H9 (cell line): ENCODE results near the gene FOXP4. TPM values are rescaled to one million over a fixed set of nuclear protein-coding genes. Genes with fewer than 3 reads are reported as not detected.

Experiments used
- DNase-seq: peaks from one replicate; pipeline ENCODE4 v3.0.0-alpha.2; 2017
- H2AFZ ChIP-seq: one replicate; pipeline ENCODE4 v1.6.1; 2013; ENCODE audit warnings: mild to moderate bottlenecking, low read length, control low read depth, moderate library complexity
- H2AK5ac ChIP-seq: 2 replicates; pipeline ENCODE4 v1.6.1; 2013; ENCODE audit warnings: low read length, control low read depth, mixed read lengths; ENCODE audit not compliant: insufficient read length
- H2BK120ac ChIP-seq: one replicate; pipeline ENCODE4 v1.6.1; 2013; ENCODE audit warnings: low read depth, mild to moderate bottlenecking, low read length, control low read depth, inconsistent platforms; ENCODE audit not compliant: poor library complexity, severe bottlenecking
- H2BK12ac ChIP-seq: 2 replicates; pipeline ENCODE4 v1.6.1; 2013; ENCODE audit warnings: low read length, control low read depth, mixed read lengths, low read depth; ENCODE audit not compliant: insufficient read length
- H2BK15ac ChIP-seq: 2 replicates; pipeline ENCODE4 v1.6.1; 2013; ENCODE audit warnings: low read depth, low read length, control low read depth
- H2BK20ac ChIP-seq: one replicate; pipeline ENCODE4 v1.6.1; 2013; ENCODE audit warnings: low read depth, mild to moderate bottlenecking, low read length, control low read depth, inconsistent platforms; ENCODE audit not compliant: poor library complexity, severe bottlenecking
- H2BK5ac ChIP-seq: 2 replicates; pipeline ENCODE4 v1.6.1; 2013; ENCODE audit warnings: low read length, control low read depth, mixed read lengths; ENCODE audit not compliant: insufficient read length
- H3K14ac ChIP-seq: 2 replicates; pipeline ENCODE4 v1.6.1; 2013; ENCODE audit warnings: low read length, control low read depth; ENCODE audit not compliant: insufficient read depth
- H3K18ac ChIP-seq: 2 replicates; pipeline ENCODE4 v1.6.1; 2013; ENCODE audit warnings: low read depth, mild to moderate bottlenecking, mixed read lengths, low read length, control low read depth; ENCODE audit not compliant: insufficient read length
- H3K23ac ChIP-seq: 2 replicates; pipeline ENCODE4 v1.6.1; 2013; ENCODE audit warnings: low read length, control low read depth, mixed read lengths, low read depth; ENCODE audit not compliant: insufficient read length
- H3K23me2 ChIP-seq: 2 replicates; pipeline ENCODE4 v1.6.1; 2013; ENCODE audit warnings: low read depth, mild to moderate bottlenecking, mixed read lengths, low read length, control low read depth; ENCODE audit not compliant: insufficient read length, poor library complexity, severe bottlenecking
- H3K27ac ChIP-seq: 2 replicates; pipeline ENCODE4 v1.5.1; 2013; ENCODE audit warnings: low read length, control low read depth, mixed read lengths, low read depth; ENCODE audit not compliant: insufficient read length
- H3K27me3 ChIP-seq: 2 replicates; pipeline ENCODE4 v1.6.1; 2013; ENCODE audit warnings: low read length, control low read depth, inconsistent platforms; ENCODE audit not compliant: insufficient read depth
- H3K4ac ChIP-seq: 2 replicates; pipeline ENCODE4 v1.6.1; 2013; ENCODE audit warnings: low read depth, mild to moderate bottlenecking, control low read depth, inconsistent platforms, low read length, moderate library complexity
- H3K4me1 ChIP-seq: 2 replicates; pipeline ENCODE4 v1.6.1; 2013; ENCODE audit warnings: low read length, control low read depth, inconsistent platforms; ENCODE audit not compliant: insufficient read depth
- H3K4me2 ChIP-seq: 2 replicates; pipeline ENCODE4 v1.6.1; 2013; ENCODE audit warnings: low read length, control low read depth, mixed read lengths; ENCODE audit not compliant: insufficient read length, insufficient read depth
- H3K56ac ChIP-seq: 2 replicates; pipeline ENCODE4 v1.6.1; 2013; ENCODE audit warnings: low read depth, mild to moderate bottlenecking, mixed read lengths, low read length, control low read depth; ENCODE audit not compliant: insufficient read length
- H3K79me1 ChIP-seq: 2 replicates; pipeline ENCODE4 v1.6.1; 2013; ENCODE audit warnings: low read depth, mild to moderate bottlenecking, moderate library complexity, low read length, control low read depth, inconsistent platforms; ENCODE audit not compliant: insufficient read depth, poor library complexity, severe bottlenecking
- H3K79me2 ChIP-seq: 2 replicates; pipeline ENCODE4 v1.6.1; 2013; ENCODE audit warnings: low read length, control low read depth, inconsistent platforms; ENCODE audit not compliant: insufficient read depth
- H3K9ac ChIP-seq: 2 replicates; pipeline ENCODE4 v1.6.1; 2013; ENCODE audit warnings: low read length, control low read depth, mixed read lengths; ENCODE audit not compliant: insufficient read length; ENCODE audit errors: extremely low read depth
- H3K9me3 ChIP-seq: one replicate; pipeline ENCODE4 v1.6.1; 2013; ENCODE audit warnings: low read depth, low read length, inconsistent platforms; ENCODE audit not compliant: control insufficient read depth
- H3T11ph ChIP-seq: one replicate; pipeline ENCODE4 v1.6.1; 2013; ENCODE audit warnings: mild to moderate bottlenecking, low read length, control low read depth, inconsistent platforms
- H4K20me1 ChIP-seq: one replicate; pipeline ENCODE4 v1.6.1; 2013; ENCODE audit not compliant: control insufficient read depth, insufficient read length, insufficient read depth
- H4K5ac ChIP-seq: 2 replicates; pipeline ENCODE4 v1.6.1; 2013; ENCODE audit warnings: low read depth, mild to moderate bottlenecking, mixed read lengths, low read length, control low read depth; ENCODE audit not compliant: insufficient read length
- H4K8ac ChIP-seq: replicated peaks from 2 replicates; pipeline ENCODE4 v1.6.1; 2013; ENCODE audit warnings: low read length, control low read depth, mixed read lengths, low read depth; ENCODE audit not compliant: insufficient read length
- H4K91ac ChIP-seq: 2 replicates; pipeline ENCODE4 v1.6.1; 2013; ENCODE audit warnings: low read depth, mild to moderate bottlenecking, moderate library complexity, mixed read lengths, low read length, control low read depth; ENCODE audit not compliant: insufficient read length
- H3K27ac Mint-ChIP-seq, 3 experiments: 2 replicates in 2 of 3; 3 replicates in 1 of 3; pipeline ENCODE4 v1.8.0; 2020 to 2021; ENCODE audit warnings: mixed read lengths in 3 of 3, mild to moderate bottlenecking in 1 of 3, moderate library complexity in 1 of 3
- H3K27me3 Mint-ChIP-seq: 2 replicates; pipeline ENCODE4 v1.8.0; 2021; ENCODE audit warnings: low read depth, mild to moderate bottlenecking, moderate library complexity, mixed read lengths
- H3K36me3 Mint-ChIP-seq, 3 experiments: 2 replicates in 2 of 3; 3 replicates in 1 of 3; pipeline ENCODE4 v1.8.0; 2020 to 2021; ENCODE audit warnings: low read depth in 3 of 3, mixed read lengths in 3 of 3; ENCODE audit not compliant: insufficient read depth in 1 of 3
- H3K4me1 Mint-ChIP-seq, 2 experiments: 2 replicates each; pipeline ENCODE4 v1.8.0; 2020; ENCODE audit warnings: mixed read lengths in 2 of 2
- H3K4me3 Mint-ChIP-seq, 2 experiments: 2 replicates in 1 of 2; 3 replicates in 1 of 2; pipeline ENCODE4 v1.8.0; 2020 to 2021; ENCODE audit warnings: mild to moderate bottlenecking in 2 of 2, mixed read lengths in 2 of 2, moderate library complexity in 1 of 2
- H3K9me3 Mint-ChIP-seq, 2 experiments: 2 replicates in 1 of 2; 3 replicates in 1 of 2; pipeline ENCODE4 v1.8.0; 2020; ENCODE audit warnings: mild to moderate bottlenecking in 2 of 2, mixed read lengths in 2 of 2, moderate library complexity in 1 of 2
- CTCF ChIP-seq: fragments of 200-600 bp; sonication (generic); conservative IDR thresholded peaks from 3 replicates; pipeline ENCODE4 v1.8.0; 2021; ENCODE audit warnings: antibody characterized with exemption, mild to moderate bottlenecking
- WGBS: extraction: QIAGEN DNeasy Blood & Tissue Kit; methylation state at CpG from one replicate; pipeline ENCODE4 v1.1.7; 2013; ENCODE audit warnings: missing lambda C conversion rate, low lambda C conversion rate, mixed read lengths; ENCODE audit not compliant: insufficient read length; ENCODE audit errors: extremely low coverage; 5-methylcytosine and 5-hydroxymethylcytosine counted together
- total RNA-seq: library from RNA; stranded (reverse); gene quantifications from 2 replicates; pipeline ENCODE4 v1.2.1, GENCODE V29; 2021

FOXP4 gene
- total RNA-seq, 1 experiment from 2014 or later, result 18.2 TPM

GRCh38 chr6:41573276-41573675 is 27.1 kb downstream of the FOXP4 start:
- Histone ChIP-seq H2BK5ac (no peak overlapping the region), H3K79me1 (no peaks in the 10 kb centered on the region), H3K4me1 (peaks cover 35% of the 10 kb centered on the region), H2AK5ac (no peak overlapping the region), H3K56ac (no peak overlapping the region), H2BK120ac (no peak overlapping the region), H2BK15ac (no peak overlapping the region), H2BK20ac (no peak overlapping the region), H3K4me2 (no peak overlapping the region), H4K20me1 (no peaks in the 10 kb centered on the region), H2AFZ (no peak overlapping the region), H3K4ac (no peak overlapping the region), H3T11ph (no peak overlapping the region), H4K5ac (no peak overlapping the region), H2BK12ac (no peak overlapping the region), H3K79me2 (no peaks in the 10 kb centered on the region), H3K9ac (no peak overlapping the region), H3K23me2 (no peaks in the 10 kb centered on the region), H3K18ac (no peak overlapping the region), H4K91ac (no peak overlapping the region), H3K27me3 (no peaks in the 10 kb centered on the region), H3K27ac (no peak overlapping the region), H3K14ac (no peak overlapping the region; the same call in 1 of the 2 replicates), H3K9me3 (no peaks in the 10 kb centered on the region), H4K8ac (no peak overlapping the region), H3K23ac (no peak overlapping the region)
- no peak for DNase-seq
- Mint-ChIP-seq H3K9me3 (no peaks in the 10 kb centered on the region; a peak in 1 of 5 replicates), H3K36me3 (peaks cover 0 to 6% (median 0%) of the 10 kb centered on the region in 3 experiments; a peak in 1 of 7 replicates), H3K4me1 (peaks cover 84 to 91% of the 10 kb centered on the region in 2 experiments), H3K27ac (no peak overlapping the region), H3K4me3 (no peak overlapping the region; a peak in 1 of 5 replicates), H3K27me3 (peaks cover 10% of the 10 kb centered on the region)
- TF ChIP-seq CTCF, result no peak
- no CpG with 5 or more reads among the region's 7 CpGs for WGBS
